ENCODE data around the gene PADI3. TPM values are rescaled to one million over a fixed set of nuclear protein-coding genes. Genes with fewer than 3 reads are reported as not detected.

Gene PADI3
- total RNA-seq, 3 donors from 2014 or later = not detected

DNA sequence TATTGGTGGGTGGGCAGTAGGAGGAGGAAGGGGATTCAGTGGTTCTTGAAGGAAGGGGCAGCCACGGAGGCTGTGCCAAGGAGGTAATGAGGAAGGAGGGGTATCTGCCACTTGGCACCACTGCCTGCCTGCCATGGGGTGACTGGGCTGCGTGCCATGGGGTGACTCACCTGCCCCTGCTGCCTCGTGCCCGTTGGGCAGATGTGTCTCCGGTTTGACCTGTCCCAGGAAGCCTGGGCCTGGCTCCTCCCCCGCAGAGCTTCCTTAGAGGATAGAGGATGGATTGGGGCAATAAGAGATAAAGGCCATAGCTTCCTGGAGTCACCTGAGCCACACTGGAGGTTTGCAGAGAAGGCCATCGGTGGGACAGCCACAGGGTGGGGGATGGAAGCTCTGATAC lies 1.7 kb downstream of the PADI3 start:
- H3K27ac ChIP-seq = peak overlapping the region in 1 of 2 donors; percentile 30

DNA sequence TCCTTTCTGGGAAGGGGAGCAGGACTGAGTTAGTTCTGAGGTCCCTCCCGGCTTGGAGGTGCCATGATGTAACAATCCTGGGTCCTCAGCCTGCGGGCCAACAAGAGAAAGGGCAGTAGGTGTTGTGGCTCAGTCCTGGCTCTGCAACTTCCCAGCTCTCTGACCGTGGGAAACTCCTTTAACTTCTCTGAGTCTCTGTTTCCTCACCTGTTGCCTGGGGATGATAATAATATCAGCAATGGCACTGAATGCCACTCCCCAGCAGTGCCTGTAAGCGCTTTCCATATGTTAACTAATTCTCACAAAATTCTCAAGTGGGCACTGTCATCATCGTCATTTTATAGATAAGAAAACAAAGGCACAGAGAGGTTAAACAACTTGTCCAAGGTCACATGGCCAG lies 2.3 kb downstream of the PADI3 start:
- Histone ChIP-seq H3K4me3 (no peak overlapping the region), H3K27ac (no peak overlapping the region), H3K36me3 (no peaks in the 10 kb centered on the region), H3K4me1 (peaks cover 0 to 4% of the 10 kb centered on the region in 2 donors), H3K27me3 (no peaks in the 10 kb centered on the region), H3K9me3 (no peaks in the 10 kb centered on the region)
- no peak for DNase-seq (ENCODE audit: low spot score in 2 of 2)
- intact Hi-C loops (cut with DNase I; ENCODE audit: low total_unique reads) = no loop called here
- TF ChIP-seq POLR2AphosphoS5 (IDR thresholded peaks at IDR 0.05) (no peak), POLR2A (IDR thresholded peaks at IDR 0.05) (no peak)
- TF ChIP-seq, protein P1, sequence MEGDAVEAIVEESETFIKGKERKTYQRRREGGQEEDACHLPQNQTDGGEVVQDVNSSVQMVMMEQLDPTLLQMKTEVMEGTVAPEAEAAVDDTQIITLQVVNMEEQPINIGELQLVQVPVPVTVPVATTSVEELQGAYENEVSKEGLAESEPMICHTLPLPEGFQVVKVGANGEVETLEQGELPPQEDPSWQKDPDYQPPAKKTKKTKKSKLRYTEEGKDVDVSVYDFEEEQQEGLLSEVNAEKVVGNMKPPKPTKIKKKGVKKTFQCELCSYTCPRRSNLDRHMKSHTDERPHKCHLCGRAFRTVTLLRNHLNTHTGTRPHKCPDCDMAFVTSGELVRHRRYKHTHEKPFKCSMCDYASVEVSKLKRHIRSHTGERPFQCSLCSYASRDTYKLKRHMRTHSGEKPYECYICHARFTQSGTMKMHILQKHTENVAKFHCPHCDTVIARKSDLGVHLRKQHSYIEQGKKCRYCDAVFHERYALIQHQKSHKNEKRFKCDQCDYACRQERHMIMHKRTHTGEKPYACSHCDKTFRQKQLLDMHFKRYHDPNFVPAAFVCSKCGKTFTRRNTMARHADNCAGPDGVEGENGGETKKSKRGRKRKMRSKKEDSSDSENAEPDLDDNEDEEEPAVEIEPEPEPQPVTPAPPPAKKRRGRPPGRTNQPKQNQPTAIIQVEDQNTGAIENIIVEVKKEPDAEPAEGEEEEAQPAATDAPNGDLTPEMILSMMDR (IDR thresholded peaks at IDR 0.05) = no peak

More for the DNA sequence above, 1.7 kb downstream of the PADI3 start:
- Histone ChIP-seq H3K4me1 (peaks cover 0 to 4% of the 10 kb centered on the region in 2 donors), H3K36me3 (no peaks in the 10 kb centered on the region), H3K27me3 (no peaks in the 10 kb centered on the region), H3K9me3 (no peaks in the 10 kb centered on the region), H3K4me3 (no peak overlapping the region)
- TF ChIP-seq, protein P1 (IDR thresholded peaks at IDR 0.05) = no peak
- TF ChIP-seq POLR2AphosphoS5 (IDR thresholded peaks at IDR 0.05) = peak in 1 of 3 donors; percentile 52
- intact Hi-C loops (cut with DNase I; ENCODE audit: low total_unique reads) = no loop called here
- DNase-seq (ENCODE audit: low spot score in 2 of 2) = peak; percentile 87 to 92

DNA sequence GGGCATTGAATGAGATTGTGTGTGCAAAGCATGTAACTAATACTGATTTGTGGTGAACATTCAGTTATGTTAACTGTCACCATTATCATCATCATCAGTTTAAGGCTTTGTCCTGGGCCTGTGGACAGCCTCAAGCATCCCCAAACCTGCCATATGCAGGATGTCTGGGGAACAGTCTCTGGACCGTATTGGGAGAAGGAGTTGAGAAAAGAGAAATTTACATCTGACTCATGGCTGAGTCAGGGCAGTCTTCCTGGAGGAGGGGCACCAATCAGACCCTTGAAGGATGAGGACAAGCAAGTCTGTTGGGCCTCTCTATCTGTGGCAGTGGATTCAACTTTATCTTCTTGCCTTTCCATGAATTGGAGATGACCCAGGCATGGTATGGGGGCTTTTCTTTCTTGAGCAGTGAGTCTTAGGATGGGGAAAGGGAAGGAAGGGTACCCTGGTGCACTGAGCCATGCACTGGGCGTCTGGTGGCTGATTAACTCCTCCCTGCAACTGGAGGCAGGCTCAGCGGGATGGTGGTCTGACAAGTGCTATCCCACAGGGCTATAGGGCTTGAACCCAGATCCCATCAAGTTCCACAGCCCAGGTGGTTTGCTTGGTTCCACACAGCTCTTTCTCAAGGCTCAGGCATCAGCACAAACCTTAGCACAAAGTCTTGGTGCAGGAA lies 2.9 kb downstream of the PADI3 start:
- H3K27ac ChIP-seq = no peak overlapping the region
- DNase-seq (ENCODE audit: low spot score in 2 of 2) = no peak
- no peaks in the 10 kb centered on the region for H3K36me3 ChIP-seq
- H3K4me1 ChIP-seq = peaks cover 0 to 4% of the 10 kb centered on the region in 2 donors
- no peaks in the 10 kb centered on the region for H3K9me3 ChIP-seq
- no peak for TF ChIP-seq POLR2A (IDR thresholded peaks at IDR 0.05)
- no peak for TF ChIP-seq POLR2AphosphoS5 (IDR thresholded peaks at IDR 0.05)
- TF ChIP-seq, protein P1 (IDR thresholded peaks at IDR 0.05) = no peak
- intact Hi-C loops (cut with DNase I; ENCODE audit: low total_unique reads) = no loop called here
- no peaks in the 10 kb centered on the region for H3K27me3 ChIP-seq
- H3K4me3 ChIP-seq = no peak overlapping the region

DNA sequence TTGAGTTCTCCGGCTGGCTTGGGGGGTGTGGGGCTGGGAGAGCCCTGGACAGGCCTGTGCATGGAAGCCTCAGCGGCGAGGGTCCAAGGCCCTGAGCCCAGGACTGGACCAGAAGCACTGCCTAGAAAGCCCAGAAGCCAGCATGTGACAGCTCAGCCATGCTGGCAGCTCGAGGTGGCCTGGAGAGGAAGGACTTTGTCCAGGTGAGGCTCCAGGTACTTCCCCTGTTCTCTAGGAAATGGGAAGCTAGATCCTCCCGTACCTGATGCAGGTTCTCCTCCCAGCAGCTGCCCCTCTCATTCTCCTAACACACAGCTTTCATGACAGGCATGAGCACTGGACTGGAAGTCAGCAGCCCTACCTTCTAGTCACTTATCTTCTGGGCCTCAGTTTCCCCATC lies 6.4 kb downstream of the PADI3 start:
- H3K9me3 ChIP-seq = no peaks in the 10 kb centered on the region
- no peak for DNase-seq (ENCODE audit: low spot score in 2 of 2)
- H3K27me3 ChIP-seq = no peaks in the 10 kb centered on the region
- no peaks in the 10 kb centered on the region for H3K36me3 ChIP-seq
- intact Hi-C loops (cut with DNase I; ENCODE audit: low total_unique reads) = no loop called here
- TF ChIP-seq POLR2AphosphoS5 (IDR thresholded peaks at IDR 0.05) (no peak), POLR2A (IDR thresholded peaks at IDR 0.05) (no peak)
- TF ChIP-seq, protein P1 (IDR thresholded peaks at IDR 0.05) = no peak
- no peak overlapping the region for H3K27ac ChIP-seq
- peaks cover 0 to 4% of the 10 kb centered on the region in 2 donors for H3K4me1 ChIP-seq
- H3K4me3 ChIP-seq = no peak overlapping the region

DNA sequence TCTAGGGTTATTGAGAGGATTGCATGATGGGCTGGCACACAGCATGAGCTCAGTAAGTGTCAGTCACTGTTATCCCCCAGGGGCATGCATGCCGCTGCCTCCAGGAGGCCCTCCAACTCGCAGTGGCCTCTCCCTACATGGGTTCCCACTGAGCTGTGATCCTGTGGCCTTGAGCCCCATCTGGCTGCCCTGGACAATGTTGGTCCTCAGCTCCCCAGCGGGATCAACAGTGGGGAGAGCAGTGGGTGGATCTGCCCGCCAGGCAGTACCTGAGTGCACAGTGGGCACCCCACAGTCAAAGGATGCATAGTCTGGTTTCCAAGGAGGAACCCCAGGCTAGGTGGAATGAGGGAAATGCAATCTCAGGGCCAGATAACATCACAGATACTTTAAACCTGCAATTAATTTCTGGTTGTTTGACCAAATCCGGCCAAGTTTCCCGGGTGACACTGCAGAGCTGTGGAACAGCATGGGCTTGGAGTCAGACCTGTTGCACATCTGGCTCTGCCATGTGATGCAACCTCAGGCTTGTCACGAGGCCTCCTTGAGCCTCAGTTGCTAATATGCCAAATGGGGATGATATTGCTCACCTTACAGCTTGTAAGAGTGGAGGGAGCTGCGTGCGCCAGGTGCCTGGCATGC lies 9.3 kb downstream of the PADI3 start:
- intact Hi-C loops (cut with DNase I; ENCODE audit: low total_unique reads) = no loop called here
- TF ChIP-seq POLR2A (IDR thresholded peaks at IDR 0.05) (no peak), POLR2AphosphoS5 (IDR thresholded peaks at IDR 0.05) (peak in 2 of 3 donors; percentile 20 to 49)
- TF ChIP-seq, protein P1 (IDR thresholded peaks at IDR 0.05) = no peak

More for the DNA sequence above, 9.3 kb downstream of the PADI3 start:
- Histone ChIP-seq H3K4me1 (no peaks in the 10 kb centered on the region), H3K4me3 (no peak overlapping the region), H3K36me3 (no peaks in the 10 kb centered on the region), H3K9me3 (no peaks in the 10 kb centered on the region), H3K27ac (peak overlapping the region in 1 of 2 donors; percentile 12), H3K27me3 (no peaks in the 10 kb centered on the region)
- DNase-seq (ENCODE audit: low spot score in 2 of 2) = no peak

Data from breast epithelium (tissue), 4 donors.